Cortex of kidney (tissue), 1 donor: ENCODE results near the gene AIRE.

Source experiments
- DNase-seq: peaks from one replicate; lab custom pipeline; 2025; lab: John Stamatoyannopoulos, UW

AIRE gene

GRCh38 chr21:44305691-44306090, 20.0 kb downstream of the AIRE start:
- no peak for DNase-seq

- no peak for DNase-seq
These were observed 21.4 kb downstream of the AIRE start for GRCh38 chr21:44306936-44307704.

DNA sequence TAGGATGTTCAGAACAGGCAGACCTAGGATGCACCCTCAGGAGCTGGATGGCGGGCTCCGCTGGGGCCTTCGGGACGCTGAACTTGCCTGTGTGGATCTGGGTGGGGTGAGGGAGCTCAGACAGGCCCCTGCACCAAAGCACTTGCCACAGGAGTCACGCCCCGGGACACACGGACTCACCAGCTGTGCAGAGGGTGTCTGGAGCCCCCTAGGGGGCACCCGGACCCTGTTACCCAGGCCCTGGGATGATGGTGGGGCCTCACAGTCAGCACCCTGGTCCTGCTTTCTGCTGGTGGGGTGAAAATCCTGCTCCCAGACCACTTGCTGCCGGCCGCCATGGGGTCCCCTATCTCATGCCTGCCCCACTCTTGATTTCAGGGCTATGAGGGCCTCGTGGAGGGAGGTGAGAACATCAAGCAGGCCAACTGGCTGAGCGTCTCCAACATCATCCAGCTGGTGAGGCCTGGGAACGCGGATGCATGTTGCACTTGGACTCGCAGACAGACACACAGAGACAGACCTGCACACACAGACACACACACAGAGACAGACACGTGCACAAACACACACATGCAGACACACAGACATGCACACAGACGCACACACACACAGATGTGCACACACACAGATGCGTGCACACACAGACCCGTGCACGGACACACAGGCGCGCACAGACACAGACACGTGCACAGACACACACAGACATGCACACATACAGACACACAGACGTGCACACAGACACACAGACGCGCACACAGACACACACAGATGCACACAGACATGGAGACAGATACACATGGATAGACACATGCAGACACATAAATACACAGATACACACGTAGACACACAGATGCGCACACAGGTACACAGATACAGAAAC, 25.2 kb downstream of the AIRE start:
- DNase-seq = no peak

DNA sequence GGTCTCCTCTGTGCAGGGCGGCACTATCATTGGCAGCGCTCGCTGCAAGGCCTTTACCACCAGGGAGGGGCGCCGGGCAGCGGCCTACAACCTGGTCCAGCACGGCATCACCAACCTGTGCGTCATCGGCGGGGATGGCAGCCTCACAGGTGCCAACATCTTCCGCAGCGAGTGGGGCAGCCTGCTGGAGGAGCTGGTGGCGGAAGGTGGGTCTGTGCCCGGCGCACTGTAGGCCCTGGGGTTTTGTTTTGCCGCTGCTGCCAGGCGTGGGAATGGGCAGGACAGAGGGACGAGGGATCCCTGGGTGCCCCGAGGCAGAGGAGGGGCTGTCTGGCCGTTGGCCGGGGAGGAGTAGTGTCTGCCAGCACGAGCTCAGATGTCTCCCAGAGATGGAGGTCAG, 26.4 kb downstream of the AIRE start:
- no peak for DNase-seq

- DNase-seq = no peak
These were observed 27.0 kb downstream of the AIRE start for GRCh38 chr21:44312716-44313115.

DNA sequence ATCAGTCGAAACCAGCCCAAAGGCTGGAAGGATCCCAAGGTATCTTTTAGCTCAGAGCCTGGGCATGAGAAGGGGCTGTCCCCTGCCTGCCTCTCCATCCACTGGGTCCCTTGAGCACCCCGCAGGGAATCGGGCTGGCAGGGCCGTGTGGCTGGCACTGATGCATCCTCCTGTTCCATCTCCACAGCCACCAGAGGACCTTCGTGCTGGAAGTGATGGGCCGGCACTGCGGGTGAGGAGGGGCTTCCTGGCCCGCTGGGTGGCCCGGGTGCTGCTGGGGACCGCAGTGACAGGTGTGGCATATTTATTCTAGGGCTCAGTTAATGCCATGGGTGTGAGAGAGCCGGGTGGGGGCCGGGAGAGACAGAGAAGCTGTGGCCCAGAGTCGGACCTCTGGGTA, 27.8 kb downstream of the AIRE start:
- no peak for DNase-seq

- no peak for DNase-seq
These were observed 28.5 kb downstream of the AIRE start for GRCh38 chr21:44314128-44314527.

GRCh38 chr21:44314561-44314960, 28.9 kb downstream of the AIRE start:
- DNase-seq = no peak

DNA sequence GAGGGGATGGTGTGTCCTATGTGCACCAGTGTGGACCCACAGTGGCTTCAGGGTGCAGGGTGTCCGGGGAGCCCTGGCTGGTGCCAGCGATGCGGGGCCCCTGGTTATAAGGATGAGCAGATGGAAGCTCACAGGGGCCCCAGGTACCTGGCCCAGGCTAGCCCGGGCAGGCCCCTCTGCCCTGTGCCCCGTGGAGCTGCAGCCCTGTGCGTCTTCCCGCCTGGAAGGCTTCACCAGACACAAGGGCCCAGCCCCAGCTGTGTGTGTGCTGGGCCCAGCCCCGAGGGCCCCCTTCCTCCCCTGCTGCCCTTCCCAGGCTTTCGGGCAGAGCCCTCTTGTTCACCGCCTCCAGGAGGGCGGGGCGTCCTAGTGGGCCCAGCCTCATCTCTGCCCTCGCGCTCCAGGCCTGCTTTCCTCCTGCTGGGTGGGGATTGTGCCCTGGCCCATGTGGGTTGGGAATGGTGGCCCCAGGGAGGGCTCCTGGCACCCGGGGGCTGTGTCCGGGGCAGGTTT, 30.1 kb downstream of the AIRE start:
- no peak for DNase-seq

GRCh38 chr21:44316277-44316900, 30.7 kb downstream of the AIRE start:
- DNase-seq = no peak

- no peak for DNase-seq
These were observed 31.6 kb downstream of the AIRE start for GRCh38 chr21:44317241-44317782.

DNA sequence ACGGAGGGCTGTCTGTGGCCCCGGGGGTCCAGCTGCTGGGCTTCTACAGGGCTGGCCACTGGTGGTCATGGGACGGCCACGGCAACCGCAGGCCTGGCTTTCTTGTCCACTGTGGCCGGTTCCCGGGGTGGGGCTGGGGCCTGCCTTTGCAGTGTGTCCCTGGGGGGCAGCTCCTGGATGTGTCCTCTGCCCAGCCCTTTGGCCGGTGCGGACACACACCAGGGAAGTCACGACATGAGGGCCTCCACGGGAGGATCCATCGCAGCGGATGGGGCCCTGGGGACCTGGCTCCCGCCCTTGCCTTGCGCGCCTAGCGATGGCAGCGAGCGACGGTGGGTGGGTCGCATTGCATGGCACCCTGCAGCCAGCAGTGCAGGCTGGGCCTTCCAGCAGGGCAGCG, 32.2 kb downstream of the AIRE start:
- no peak for DNase-seq

DNA sequence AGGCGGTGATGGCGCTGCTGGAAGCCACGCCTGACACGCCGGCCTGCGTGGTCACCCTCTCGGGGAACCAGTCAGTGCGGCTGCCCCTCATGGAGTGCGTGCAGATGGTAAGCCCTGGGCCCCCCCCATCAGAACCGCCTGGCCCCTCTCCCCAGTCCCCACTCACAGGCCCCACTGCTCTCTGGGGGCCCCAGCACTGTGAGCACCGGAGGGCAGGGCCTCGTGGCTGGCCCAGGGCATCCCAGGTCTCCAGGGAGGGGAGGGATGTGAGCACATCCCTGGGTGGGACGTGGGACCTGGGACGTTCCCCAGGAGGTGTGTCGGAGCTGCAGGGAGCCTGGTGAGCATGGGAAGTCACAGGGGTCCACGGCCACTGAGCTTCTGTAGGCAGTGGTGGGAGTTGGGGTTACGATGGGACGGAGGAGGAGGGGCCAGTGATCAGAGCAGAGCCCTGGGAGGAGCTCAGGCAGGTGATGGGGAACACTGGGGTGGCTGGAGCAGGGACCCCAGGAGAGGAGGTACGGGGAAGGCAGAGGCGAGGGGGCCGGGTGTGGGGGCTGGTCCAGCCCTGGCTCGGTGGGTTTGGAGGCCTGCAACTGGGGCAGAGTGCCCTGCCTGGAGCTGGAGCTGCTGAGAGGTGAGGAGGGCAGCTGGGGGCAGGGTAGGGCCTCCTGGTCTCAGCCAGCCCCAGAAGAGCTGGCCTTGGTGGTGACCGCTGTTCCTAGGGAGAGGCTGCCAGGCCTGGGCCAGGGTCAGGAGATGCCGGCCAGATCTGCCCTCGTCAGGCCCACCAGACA, 33.0 kb downstream of the AIRE start:
- no peak for DNase-seq

DNA sequence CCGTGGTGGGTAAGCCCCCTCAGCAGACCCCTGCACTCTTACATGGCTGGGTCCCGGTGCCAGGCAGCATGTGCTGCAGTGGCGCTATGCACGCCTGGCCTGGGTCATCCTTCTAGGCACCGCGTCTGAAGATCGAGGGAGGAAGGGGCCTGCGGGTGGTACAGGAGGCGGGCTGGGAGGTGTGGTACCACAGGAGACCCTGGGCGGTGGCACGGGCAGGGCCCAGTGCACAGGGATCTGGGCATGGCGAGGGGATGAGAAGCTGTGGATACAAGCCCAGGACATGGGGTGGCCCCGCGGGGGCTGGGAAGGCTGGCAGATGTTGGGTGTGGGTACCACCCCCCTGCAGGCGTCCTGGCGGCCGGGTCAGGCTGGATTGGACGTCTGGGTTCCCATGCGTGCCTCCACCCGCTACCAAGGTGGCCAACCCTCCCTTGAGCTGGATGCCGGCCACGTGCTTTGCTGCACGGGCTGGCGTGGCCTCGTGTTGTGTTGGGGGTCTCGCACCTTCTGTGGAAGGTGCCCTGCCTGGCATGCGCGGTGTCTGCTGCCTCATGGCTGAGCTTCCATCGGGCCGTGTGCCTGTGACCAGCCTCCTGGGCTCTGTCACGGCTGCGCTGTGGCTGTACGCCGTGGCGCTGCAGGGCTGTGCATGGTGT, 33.9 kb downstream of the AIRE start:
- no peak for DNase-seq

DNA sequence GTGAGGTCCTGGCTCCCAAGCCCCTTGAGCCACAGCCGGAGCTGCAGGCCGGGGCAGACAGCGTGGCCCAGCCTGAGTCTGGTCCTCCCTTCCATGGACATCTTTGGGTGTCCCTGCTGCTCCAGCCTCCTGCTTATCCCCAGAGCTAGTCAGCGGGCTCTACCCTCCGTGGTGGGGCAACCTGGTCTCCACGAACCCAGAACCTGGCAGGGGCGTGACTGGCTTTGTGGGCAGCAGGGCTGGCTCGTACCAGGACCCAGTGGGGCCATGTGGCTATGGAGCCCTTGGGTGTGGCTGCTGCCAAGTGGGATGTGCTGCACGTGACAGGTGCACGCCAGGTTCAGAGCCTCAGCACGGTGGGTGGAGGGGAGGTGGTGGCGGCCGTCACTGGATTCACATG, 35.2 kb downstream of the AIRE start:
- no peak for DNase-seq

GRCh38 chr21:44321846-44322450, 36.3 kb downstream of the AIRE start:
- no peak for DNase-seq

- no peak for DNase-seq
These were observed 37.1 kb downstream of the AIRE start for GRCh38 chr21:44322621-44323325.

GRCh38 chr21:44323591-44323990, 37.9 kb downstream of the AIRE start:
- DNase-seq = no peak

DNA sequence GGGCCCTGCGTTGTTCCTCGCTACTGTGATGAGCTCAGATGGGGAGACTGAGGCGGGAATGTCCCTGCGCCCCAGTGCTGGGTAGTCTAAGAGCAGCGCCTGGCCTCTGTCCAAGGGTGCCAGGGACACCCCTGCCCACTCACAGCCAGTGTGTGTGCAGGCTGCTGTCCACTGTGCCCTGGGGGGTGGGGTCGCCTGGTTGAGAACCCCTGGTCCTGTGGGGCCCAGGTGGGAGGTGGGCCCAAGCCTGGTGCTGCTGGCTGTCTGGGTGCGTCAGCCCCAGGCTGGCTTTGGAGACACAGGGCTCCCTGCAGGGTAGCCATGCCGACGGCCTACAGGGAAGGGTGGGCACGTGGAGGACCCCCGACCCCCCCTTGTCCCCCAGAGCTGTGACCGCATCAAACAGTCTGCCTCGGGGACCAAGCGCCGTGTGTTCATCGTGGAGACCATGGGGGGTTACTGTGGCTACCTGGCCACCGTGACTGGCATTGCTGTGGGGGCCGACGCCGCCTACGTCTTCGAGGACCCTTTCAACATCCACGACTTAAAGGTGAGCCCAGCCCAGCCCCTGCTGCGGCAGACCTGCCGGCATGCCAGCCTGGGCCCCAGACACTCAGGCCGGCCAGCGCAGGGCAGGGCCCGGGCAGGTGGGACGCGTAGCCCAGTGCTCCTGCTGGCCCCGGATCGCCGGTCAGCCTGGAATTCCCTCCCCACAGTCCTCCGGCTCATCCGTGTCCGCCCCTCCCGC, 38.6 kb downstream of the AIRE start:
- DNase-seq = no peak
